DMS53 treated with DMSO at 0.1 percent for 48 hours (cell line): Measurements from ENCODE around the gene SLC44A4.

Experiments
- DNase-seq: peaks from one replicate; lab custom pipeline; 2025; ENCODE audit not compliant: unreplicated experiment; lab: John Stamatoyannopoulos, UW

Gene SLC44A4

DNA sequence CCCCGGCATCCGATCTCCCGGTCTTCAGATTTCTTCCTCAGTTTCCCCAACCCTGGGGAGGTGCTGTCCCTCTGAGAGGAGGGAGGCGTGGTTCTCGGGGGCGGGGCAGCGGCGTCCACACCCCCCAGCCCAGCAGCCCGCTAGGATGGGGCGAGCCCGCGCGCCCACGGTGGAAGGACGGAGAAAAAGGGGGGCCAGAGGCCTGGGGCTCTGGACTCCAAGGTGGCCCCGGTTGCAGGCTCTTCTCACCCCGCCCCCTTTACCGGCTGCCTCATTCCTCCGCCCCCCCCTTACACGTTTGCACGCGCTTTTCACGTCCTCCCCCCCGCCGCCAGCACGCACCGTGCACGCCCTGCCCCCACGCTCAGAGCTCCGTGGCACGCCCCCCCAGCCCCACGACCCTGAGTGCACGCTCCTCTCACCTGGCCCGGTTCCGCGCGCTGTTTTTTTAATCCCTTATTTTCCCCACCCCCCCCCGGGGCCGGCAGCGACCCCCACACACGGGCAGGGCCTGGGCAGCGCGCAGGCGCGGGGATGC, 22.7 kb upstream of the SLC44A4 start:
- DNase-seq: peak; percentile 18

DNA sequence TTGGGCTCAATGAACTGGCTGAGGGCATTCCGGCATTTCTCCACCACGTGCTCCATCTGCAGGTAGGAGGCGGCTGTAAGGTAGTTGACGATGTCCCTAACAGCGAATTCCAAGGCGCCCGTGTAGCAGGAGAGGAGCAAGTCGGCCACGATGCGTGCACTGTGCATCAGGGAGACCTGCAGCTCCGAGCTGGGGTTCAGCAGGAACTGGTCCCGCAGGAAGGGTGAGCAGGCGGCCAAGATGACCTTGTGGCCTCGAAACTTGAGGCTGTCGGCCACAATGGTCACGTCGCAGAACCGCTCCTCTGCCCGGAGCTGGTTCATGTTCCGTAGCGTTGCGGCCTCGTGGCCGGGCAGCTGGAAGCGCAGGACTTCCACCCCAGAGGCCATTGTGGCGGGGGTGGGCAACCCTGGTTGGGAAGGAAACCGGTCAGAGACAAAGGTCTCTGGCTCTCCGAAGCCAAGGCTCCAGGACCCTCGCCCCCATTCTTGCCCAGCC, 22.2 kb upstream of the SLC44A4 start:
- DNase-seq: no peak

DNA sequence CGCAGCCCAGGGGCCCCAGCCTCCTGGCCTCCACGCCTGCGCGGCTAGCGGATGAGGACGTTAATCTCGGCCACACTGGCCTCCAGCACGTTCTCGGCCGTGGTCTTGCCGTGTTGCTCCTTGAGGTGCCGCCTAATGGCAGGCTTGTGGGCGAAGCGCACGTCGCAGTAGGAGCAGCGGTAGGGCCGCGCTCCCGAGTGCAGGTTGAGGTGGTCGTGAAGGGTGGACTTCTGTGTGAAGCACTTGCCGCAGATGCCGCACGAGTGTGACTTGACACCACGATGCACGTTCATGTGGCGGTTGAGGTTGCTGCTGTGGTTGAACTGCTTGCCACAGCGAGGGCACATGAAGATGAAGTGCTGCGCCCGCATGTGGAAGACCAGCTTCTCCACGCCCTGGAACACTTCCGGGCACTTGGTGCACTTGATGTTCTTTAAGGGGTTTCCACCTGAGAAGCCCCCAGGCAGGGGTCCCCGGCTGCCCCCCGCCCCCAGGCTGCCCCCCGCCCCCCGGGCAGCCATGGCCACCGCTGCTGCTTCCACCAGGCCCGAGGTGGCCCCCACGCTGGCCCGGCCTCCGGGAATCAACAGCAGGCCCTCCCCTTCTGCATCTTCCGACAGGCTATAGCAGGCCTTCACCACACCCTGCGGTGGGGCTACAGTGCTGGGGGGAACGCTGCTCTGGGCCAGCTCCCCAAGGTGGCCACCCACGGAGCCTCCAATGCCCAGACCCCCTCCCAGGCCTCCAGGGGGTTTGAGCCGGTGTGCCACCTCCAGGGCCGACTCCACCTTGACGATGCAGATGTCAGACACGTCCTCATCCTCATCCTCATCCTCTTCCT, 21.3 kb upstream of the SLC44A4 start:
- DNase-seq: no peak

DNA sequence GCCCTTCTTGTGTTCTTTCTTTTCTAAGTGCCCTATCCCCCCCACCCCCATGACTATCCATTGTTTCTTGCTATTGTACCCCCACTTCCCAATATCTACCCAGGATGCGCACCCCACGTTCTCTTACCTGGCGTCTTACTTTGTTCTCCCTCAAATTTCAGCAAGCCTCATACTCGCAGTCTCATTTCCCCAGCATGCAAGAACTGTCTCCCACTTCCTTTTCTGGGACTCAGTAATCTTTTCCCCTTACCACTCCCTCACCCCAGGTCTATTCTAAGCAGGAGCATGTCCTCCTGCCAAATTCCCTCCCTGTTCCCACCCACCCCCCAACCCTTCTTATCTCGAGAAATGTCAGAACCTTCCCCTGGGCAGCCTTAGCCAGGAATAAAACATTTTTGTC, 20.4 kb upstream of the SLC44A4 start:
- DNase-seq: no peak

DNA sequence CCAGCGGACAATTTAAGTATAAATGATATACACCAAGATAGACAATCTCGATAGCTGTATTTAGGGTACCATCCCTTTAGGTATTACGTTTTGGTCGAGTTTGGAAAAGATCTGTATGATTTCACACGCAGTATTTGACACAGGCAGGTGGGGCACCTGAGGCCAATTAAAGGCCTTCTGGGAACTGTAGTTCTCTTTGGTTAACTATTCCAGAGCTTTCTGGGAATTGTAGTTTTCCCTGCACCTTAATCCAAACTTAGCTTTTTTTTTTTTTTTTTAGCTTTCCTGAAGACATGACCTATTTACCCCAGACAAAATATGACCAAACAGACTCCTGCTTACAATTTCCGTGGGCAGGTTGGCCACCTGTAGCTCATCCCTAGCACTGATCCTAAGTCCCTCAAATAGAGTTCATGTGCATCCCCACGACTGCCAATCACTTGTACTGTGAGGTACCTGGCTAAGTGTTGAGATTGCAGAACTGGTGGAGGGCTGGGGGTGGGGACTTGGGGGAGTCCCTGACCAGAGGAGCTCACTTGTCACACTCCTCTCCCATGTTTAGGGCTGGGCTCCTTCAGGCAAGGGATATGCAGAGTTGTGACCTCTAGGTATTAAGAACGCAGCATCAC, 19.7 kb upstream of the SLC44A4 start:
- DNase-seq: peak; percentile 70

DNA sequence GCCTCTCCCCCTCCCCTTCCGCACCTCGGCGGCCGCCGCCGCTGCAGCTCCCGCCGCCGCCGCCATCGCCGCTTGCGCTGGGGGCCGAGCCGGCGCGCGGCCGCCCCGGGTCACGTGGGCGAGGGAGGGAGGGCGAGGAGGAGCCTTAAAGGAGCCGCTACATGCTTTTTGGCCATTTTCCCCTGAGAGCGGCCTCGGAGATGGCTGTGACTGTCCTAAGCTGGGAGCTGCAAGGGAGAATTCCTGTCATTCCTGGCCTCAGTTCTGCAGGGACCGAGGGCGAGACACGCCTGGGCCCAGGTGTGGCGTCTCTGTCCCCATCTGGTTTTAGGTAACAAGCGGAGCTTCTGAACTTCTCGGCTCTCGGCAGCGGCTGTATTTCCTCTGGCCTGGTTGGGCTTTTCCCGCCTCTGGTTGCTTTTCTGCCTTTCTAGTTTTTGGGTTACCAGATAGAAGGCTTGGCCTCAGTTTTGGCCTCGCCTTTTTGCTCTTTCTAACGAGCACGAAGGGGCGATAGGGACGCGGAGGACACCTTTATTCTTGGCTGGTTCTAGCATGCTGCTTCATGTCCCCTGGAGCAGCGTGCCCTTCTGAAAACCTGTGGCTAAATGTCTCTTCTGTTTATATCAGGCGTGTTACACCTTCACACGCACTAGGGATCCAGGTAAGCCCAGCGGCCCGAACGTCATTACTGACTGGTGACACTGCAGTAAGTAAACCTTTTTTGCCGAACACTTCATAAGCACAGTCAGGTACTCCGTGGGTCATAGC, 19.0 kb upstream of the SLC44A4 start, which contains the start of gene EHMT2:
TSS of gene EHMT2 (minus strand) at position 87 of the 771 bp plus-strand sequence. CDS start at position 66, 21 bp downstream.
- peak; percentile 70 for DNase-seq

DNA sequence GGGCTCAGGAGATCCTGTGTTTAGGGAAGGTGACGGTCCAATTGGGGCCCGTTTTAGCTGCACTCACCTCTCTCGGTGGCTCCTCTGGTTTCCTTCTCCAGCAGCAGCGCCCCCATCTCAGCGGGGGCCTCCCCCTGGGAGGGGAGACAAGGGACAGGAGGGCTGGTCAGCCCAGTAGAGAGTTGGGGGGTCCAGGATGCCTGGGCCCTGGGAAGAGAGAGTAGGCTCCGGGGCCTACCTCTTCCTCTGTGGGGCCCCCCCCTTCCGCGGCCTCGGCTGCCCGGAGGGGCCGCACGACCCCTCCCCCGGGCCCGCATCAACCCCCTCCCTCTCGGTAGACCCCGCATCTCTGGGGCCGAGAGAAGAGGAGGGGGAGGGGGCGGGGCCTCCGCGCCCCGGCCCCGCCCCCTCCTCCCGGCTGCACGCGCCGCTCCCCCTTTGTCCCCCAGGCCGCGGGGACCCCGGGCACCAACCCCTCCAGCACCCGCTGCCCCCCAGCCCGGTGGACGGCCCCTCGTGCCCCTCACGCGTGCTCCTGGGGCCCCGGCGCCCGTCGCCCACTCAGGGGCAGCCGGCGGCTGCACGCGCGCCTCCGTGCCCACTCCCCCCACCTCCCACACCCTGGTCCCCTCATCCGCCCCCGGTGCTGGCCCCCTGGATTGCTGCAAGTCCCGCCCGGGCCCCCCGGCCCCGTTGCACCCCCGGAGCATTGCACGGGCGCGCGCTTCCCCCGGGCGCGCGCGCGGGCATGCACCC, 18.2 kb upstream of the SLC44A4 start:
- DNase-seq: no peak

DNA sequence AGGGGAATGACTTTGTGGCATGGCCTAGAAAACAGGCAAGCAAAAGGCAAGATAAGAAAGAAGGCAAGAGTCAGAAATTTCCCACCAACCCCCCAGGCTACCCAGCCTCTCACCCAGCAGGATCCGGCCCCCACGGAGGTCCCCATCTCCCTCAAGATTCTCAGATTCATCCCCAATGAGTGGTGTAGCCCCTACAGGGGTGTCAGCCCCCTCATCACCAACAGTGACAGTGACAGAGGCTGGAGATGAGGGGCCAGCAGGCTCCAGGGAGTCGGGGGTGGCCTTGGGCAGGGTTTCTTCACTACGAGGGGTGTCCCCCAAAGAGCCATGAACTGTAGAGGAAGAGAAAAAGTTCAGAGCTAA, 17.7 kb upstream of the SLC44A4 start:
- DNase-seq: no peak

DNA sequence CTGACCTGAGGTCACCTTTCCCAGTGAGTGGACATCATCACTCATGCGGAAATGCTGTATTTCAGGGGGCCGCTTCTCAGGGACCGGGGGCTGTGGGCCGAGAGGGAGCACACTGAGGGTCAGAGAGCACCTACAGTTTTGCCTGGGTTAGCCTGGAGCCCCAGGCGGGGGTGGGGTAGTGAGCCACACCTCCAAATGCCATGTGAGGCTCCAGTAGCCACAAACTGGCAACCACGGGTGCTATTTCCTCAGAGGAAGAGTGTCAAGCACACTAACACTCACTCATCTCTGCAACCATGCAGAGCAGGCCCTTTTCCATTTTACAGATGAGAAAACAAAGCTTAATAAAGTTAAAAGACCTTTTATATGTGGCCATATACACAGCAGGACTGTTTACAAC, 14.0 kb upstream of the SLC44A4 start:
- DNase-seq: no peak

DNA sequence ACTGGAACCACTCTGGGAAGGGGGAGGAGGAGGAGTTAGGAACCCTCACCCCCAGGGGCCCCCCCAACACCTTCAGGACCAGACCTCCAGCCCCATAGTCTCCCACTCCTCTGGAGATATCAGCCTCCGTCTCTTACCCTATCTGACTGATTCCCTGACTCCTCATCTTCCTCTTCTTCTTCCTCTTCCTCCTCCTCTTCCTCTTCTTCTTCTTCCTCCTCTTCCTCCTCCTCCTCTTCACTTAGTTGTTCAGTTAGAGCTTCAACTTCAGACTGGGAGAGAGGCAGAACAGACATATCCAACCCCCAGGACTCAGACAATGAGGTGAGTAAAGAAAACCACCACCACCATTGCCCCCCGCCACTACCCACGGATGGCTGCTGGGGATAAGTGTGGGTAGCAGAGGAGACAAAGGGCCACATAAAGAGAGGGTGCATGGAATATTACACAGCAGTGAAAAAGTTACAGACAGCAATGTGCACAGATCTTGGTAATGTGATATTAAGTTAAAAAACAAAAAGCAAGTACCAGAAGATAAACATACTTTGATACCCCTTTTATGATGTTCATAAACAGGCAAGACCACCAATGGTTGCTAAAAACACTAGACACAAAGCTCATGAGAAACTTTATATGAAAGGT, 10.7 kb upstream of the SLC44A4 start:
- DNase-seq: no peak

DNA sequence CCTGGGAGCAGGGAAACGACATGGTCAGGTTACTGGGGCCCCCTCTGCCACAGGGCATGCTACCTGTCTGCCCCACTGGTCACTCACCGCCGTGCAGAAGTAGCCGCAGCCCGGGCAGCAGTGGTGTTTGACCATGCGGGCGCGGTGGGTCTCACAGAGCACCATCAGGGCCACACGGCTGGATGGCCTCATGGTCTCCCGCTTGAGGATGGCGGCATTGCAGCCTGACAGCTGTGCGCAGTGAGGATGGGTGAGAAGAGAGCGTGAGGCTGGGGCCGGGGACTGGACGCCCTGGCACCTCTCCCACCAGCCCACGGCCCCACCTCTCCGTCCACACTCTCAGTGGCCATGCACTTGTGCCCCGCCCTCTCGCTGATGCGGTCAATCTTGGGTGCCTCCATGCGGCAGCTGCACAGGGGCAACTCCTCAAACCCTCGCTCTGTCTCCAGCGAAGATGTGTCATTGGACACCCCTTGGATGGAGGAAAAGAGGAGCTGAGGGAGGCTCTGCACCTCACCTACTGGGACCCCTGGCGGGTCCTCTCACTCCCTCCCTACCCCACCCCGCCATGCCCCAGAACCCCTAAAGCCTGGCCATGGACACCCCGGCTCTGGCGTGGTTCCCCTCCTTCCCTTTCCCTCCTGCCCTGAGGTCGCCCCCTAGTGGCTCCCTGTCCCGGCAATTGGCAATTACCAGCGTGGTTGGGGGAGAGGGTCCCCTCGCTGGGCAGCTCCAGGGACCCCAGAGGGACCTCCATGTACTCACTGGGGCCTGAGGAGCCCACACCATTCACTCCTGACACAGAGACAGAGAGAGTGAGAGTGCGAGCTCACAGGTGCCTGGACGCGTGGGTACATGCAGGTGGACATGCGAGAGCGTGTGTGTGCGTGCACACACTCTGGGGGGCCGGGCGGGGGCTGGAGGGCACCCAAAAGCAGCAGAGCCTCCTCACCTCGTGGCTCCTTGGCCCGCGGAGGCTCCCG, 9.8 kb upstream of the SLC44A4 start:
- DNase-seq: no peak

DNA sequence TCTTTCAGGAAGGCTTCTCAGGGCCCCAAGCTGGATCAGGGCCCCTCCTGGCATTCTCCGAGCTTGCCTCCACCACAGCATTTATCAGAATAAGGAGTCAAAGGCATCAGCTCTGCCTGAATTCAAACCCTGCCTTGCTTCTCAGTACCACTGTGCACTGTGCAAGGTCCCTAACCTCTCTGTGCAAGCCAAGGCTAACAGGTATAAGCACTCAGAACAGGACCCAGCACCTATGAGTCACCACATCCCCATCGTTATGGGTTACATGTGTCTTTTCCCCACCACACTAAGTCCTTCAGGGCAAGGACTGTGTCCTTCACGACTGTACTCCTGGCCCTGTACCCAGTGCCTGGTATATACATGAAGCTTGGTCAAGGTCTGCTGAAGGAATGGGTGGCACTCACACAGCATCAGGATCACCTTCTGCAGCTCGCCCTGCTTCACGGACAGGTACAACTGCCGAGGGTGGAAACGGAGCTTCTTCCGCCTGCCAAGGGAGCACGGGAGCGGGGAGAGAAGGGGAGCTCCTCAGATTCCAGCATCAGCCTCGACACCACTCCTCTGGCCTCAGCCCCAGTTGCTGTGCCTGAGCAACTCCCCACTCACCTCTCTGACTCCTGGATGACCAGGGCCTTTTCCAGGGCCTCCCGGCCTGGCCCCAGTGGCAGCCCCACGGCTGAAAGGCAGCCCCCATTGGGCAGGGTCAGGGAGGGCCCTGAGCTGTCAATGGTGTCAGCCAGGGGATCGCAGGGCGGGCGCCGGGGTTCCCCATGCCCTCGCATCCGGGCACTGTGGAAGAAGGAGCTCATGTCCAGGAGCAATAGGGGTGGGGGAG, 8.6 kb upstream of the SLC44A4 start:
- DNase-seq: no peak

DNA sequence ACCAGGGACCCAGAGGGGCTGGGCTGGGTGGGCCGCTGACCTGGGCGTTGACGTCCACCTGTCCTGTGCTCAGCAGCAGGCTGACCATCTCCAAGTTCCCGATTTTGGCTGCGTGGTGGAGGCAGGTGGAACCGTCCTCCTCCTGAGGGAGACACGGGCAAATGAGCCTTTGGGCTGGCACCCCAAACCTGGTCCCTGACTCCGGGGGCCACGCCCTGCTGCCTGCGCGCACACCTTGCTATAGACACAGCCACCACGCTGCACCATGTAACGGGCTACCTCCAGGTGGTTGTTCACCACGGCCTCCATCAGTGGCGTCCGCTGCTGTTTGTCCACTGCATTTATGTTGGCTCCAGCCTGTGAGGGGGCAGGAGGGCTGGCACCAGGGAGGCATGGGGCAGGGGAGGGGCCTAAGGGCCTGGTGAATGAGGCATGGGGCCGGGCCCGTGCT, 7.8 kb upstream of the SLC44A4 start:
- no peak for DNase-seq

DNA sequence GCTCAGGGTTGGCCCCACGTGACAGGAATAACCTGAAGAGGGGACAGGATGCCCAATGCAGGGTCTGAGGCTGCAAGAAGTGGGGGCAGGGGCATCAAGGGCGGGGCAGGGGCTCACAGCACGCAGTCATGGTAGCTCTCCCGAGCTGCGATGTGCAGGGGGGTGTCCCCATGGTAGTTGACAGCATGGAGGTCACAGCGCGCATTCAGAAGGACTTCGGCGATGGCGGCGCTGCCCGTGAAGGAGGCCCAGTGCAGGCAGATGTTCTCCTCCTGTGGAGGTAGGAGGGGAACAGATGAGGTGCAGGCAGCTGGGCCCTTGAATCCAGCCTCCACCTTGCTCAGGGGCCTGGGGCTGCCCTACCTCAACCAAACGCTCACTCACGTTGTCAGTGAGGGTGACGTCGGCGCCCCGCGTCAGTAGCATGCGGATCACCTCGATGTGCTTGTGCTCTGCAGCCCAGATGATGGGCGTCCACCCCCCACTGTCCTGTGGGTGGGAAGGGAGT, 5.8 kb upstream of the SLC44A4 start:
- no peak for DNase-seq

DNA sequence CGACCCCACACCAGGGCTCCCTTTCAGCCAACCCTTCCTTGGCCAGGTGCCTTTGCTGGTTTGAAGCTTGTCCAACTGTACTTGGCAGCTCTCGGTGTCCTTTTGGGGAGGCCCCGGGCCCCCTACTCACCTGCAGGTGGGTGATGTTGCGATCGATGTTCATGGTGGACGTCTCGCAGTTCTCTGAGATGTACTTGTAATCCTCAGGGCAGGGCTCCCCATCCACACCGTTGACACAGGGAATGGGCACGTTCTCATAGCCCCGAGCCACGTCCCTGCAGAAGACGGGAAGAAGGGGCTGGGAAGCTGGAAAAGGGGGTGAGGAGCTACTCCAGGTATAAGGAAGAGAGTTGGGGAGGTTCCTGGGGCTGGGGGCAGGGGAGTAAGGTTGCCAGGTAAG, 4.9 kb upstream of the SLC44A4 start:
- no peak for DNase-seq

DNA sequence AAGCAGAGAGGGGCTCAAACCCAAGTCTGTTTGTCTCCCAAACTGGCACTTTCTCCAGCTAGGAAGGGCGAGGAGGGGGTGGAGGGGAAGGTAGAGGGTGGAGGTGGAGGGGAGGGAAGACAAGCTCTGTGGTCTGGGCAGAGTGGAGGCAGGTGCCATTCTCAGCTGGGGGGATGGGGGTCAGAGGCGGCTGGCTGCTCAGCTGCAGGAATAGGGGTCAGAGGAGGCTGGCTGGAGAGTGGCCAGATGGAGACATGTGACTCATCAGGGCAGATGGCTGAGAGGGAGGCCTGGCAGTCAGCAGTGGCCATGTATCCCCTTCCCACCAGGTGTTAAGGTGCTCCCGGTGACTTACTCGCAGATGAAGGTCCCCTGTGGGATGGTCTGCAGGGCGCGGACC, 3.5 kb upstream of the SLC44A4 start:
- peak; percentile 27 for DNase-seq

DNA sequence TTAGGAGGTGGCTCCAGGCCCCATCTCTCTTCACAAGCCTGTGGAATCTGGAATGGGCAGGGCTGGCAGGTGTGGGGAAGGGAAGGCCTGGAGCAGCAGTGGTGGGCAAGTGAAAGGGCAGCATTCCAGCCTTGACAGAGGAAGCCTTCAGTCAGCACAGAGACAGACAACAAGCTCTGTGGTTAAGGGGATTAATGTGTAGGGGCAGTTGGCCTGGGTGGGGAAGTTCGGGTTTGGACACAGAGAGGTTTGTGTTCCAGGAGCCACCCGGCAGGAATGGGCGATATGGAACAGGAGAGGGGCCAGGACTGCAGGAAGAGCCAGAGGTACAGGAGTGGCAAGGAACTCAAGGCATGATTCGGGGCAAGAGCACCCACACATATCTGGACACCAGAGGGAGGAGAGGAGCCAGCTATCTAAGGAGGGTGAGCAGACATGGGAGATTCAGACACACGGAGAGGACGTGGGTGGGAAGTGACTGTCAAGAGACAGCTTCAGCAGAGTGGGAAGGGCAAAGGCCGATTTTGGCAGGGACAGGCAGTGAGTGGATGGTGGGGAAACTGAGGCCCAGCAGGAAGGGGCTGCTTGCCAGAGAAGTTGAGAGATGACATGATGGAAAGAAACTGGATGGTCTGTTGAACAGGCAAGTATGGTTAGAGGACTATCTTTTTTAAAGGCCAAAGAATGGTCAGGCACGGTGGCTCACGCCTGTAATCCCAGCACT, 2.5 kb upstream of the SLC44A4 start:
- DNase-seq: no peak
